ENCODE results near the gene CEP290. TPM values are rescaled to one million over a fixed set of nuclear protein-coding genes. Genes with fewer than 3 reads are reported as not detected.
"Not testable (repeated sequence)": the region's sequence is repeated elsewhere in the genome, so short reads cannot be mapped to it uniquely, and the experiment has no call there.

The CEP290 gene
- polyA plus RNA-seq, 1 experiment = 8.1 TPM

GRCh38 chr12:88036353-88036965, 105.4 kb downstream of the CEP290 start:
- ChIA-PET POLR2A (interaction anchor here (0.7 kb wide), 1 partner anchor 21 kb away, joined by 4 read pairs; no protein-coding TSS in a partner anchor), CTCF (no interaction called here)
- no peak overlapping the region for H3K27ac ChIP-seq (ENCODE audit: low read depth, low read length)
- no peak for TF ChIP-seq CTCF (IDR thresholded peaks at IDR 0.05; ENCODE audit: low read depth, low read length)
- no peaks in the 10 kb centered on the region for H3K27me3 ChIP-seq (ENCODE audit: control insufficient read depth, insufficient read depth, low read length)
- H3K4me3 ChIP-seq (ENCODE audit: low read depth, low read length) = peak overlapping the region; percentile 90
- no peak for DNase-seq (ENCODE audit: low read depth, low spot score)
- H3K9me3 ChIP-seq (ENCODE audit: control insufficient read depth, insufficient read depth, low read length) = no peaks in the 10 kb centered on the region

GRCh38 chr12:88035907-88036289, 106.0 kb downstream of the CEP290 start:
- TF ChIP-seq CTCF (IDR thresholded peaks at IDR 0.05; ENCODE audit: low read depth, low read length) = no peak
- Histone ChIP-seq H3K27ac (ENCODE audit: low read depth, low read length) (peak overlapping the region; percentile 35), H3K9me3 (ENCODE audit: control insufficient read depth, insufficient read depth, low read length) (0 out of 2 replicates have a peak, but pooled peaks cover 3% of the 10 kb centered on the region), H3K4me3 (ENCODE audit: low read depth, low read length) (peak overlapping the region; percentile 90), H3K27me3 (ENCODE audit: control insufficient read depth, insufficient read depth, low read length) (no peaks in the 10 kb centered on the region)
- ChIA-PET CTCF (no interaction called here), POLR2A (interaction anchor here (0.7 kb wide), 1 partner anchor 163 kb away, joined by 4 read pairs; no protein-coding TSS in a partner anchor)
- no peak for DNase-seq (ENCODE audit: low read depth, low spot score)

- CTCF ChIA-PET = no interaction called here
Observed at GRCh38 chr12:88035271-88035906, 106.5 kb downstream of the CEP290 start.

GRCh38 chr12:88031161-88031560, 110.7 kb downstream of the CEP290 start:
- POLR2A ChIA-PET; H3K4me3 ChIP-seq (ENCODE audit: low read depth, low read length): not testable (repeated sequence)

More at GRCh38 chr12:88035271-88035906, 106.5 kb downstream of the CEP290 start:
- Histone ChIP-seq H3K27me3 (ENCODE audit: control insufficient read depth, insufficient read depth, low read length) (no peaks in the 10 kb centered on the region), H3K27ac (ENCODE audit: low read depth, low read length) (peak overlapping the region; percentile 35), H3K4me3 (ENCODE audit: low read depth, low read length) (peak overlapping the region; percentile 90), H3K9me3 (ENCODE audit: control insufficient read depth, insufficient read depth, low read length) (0 out of 2 replicates have a peak, but pooled peaks cover 3% of the 10 kb centered on the region)
- no peak for TF ChIP-seq CTCF (IDR thresholded peaks at IDR 0.05; ENCODE audit: low read depth, low read length)
- peak; percentile 54 for DNase-seq (ENCODE audit: low read depth, low spot score)
- POLR2A ChIA-PET = interaction anchor here (0.6 to 0.7 kb wide), 2 partner anchors 18 to 162 kb away, joined by 3 to 4 read pairs; no protein-coding TSS in a partner anchor

GRCh38 chr12:88029093-88029665, 112.7 kb downstream of the CEP290 start, which contains the start of gene C12orf50:
TSS of gene C12orf50 (minus strand) at chr12:88029401. CDS start at chr12:88026962, 2,439 bp downstream.
- no peak for TF ChIP-seq CTCF (IDR thresholded peaks at IDR 0.05; ENCODE audit: low read depth, low read length)
- H3K27me3 ChIP-seq (ENCODE audit: control insufficient read depth, insufficient read depth, low read length) = no peaks in the 10 kb centered on the region
- no peak within 1 kb of the TSS for H3K4me3 ChIP-seq (ENCODE audit: low read depth, low read length)
- DNase-seq (ENCODE audit: low read depth, low spot score) = no peak
- CTCF ChIA-PET = no interaction called here
- no peak within 1 kb of the TSS for H3K27ac ChIP-seq (ENCODE audit: low read depth, low read length)
- H3K9me3 ChIP-seq (ENCODE audit: control insufficient read depth, insufficient read depth, low read length) = 0 out of 2 replicates have a peak, but pooled peaks cover 3% of the 10 kb centered on the region
- POLR2A ChIA-PET = no interaction called here

More at GRCh38 chr12:88031161-88031560, 110.7 kb downstream of the CEP290 start:
- H3K27ac ChIP-seq (ENCODE audit: low read depth, low read length); CTCF ChIA-PET; H3K27me3 ChIP-seq (ENCODE audit: control insufficient read depth, insufficient read depth, low read length); DNase-seq (ENCODE audit: low read depth, low spot score); H3K9me3 ChIP-seq (ENCODE audit: control insufficient read depth, insufficient read depth, low read length): not testable (repeated sequence)
